ENCODE measurements around the gene RGS3. TPM values are rescaled to one million over a fixed set of nuclear protein-coding genes. Genes with fewer than 3 reads are reported as not detected.

The RGS3 gene
- total and polyA plus RNA-seq, 2 donors (not counting 3 experiments of a cell fraction or from before 2014, with no cell fraction given), result 356 to 416 TPM

DNA sequence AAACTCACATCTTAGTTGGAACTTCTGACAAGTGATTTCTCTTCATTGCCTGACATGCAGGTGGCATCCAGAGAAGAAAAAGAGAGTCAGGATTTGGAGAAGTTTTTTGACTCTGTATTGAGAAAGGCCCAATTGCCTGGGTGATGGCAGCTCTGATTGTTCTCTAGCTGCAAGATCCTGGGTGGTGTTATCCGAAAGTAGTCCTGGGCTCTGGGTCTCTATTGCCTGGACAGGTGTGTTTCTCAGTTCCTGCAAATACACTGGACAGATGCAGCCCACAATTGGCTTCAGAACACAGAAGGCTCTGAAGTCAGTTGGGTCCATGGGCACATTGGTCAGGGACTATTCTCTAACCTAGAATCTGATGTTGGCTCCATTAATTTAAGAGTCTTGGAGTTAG lies 67.4 kb downstream of the RGS3 start:
- no peaks in the 10 kb centered on the region for H3K4me1 ChIP-seq (ENCODE audit: control insufficient read depth, extremely low read depth, insufficient read depth, low read length)
- H3K9ac ChIP-seq (replicated peaks; ENCODE audit: extremely low read depth, insufficient read depth, low read length), result no peak overlapping the region
- no peak for DNase-seq (ENCODE audit: low read depth, low spot score)
- H3K36me3 ChIP-seq (ENCODE audit: control insufficient read depth in 2 of 2, extremely low read depth in 1 of 2, insufficient read depth in 2 of 2, low read length in 2 of 2), result peaks cover 63 to 79% of the 10 kb centered on the region in 2 experiments
- dilution Hi-C loops (cut with MboI; ENCODE audit: extremely low pct_ligation_motif_present, low sequenced_read_pairs), result no loop called here
- H3K79me2 ChIP-seq (ENCODE audit: control insufficient read depth, insufficient read depth, low read length), result peaks cover 23% of the 10 kb centered on the region
- no peak overlapping the region for H3K4me2 ChIP-seq (ENCODE audit: insufficient read depth, low read length)
- POLR2A ChIA-PET, result no interaction called here
- no peaks in the 10 kb centered on the region for H3K27me3 ChIP-seq (ENCODE audit: control insufficient read depth in 2 of 2, insufficient read depth in 2 of 2, low read length in 2 of 2)
- FAIRE-seq, result no peak
- intact Hi-C loops (cut with micrococcal nuclease), result no loop called here
- H3K9me1 ChIP-seq (replicated peaks; ENCODE audit: control insufficient read depth, extremely low read depth, insufficient read depth, low read length), result no peaks in the 10 kb centered on the region
- no TSS peak for BruUV-seq (replicated peaks)
- no peaks in the 10 kb centered on the region for H3K9me3 ChIP-seq (replicated peaks; ENCODE audit: control insufficient read depth, insufficient read depth, low read length)
- TF ChIP-seq POLR2AphosphoS5 (IDR thresholded peaks at IDR 0.05; ENCODE audit: insufficient read depth, low read depth, low read length) (no peak), POLR2A (IDR thresholded peaks at IDR 0.05; ENCODE audit: low read depth, low read length) (no peak), JUN (IDR thresholded peaks at IDR 0.05; ENCODE audit: borderline replicate concordance, insufficient read depth, insufficient read length, low read depth) (no peak), MYC (IDR thresholded peaks at IDR 0.05; ENCODE audit: low read depth, low read length) (no peak), GATA2 (IDR thresholded peaks at IDR 0.05; ENCODE audit: insufficient read depth, insufficient read length, low read depth, low read length) (no peak), FOS (IDR thresholded peaks at IDR 0.05; ENCODE audit: borderline replicate concordance, insufficient read depth, low read length) (no peak), EZH2 (IDR thresholded peaks at IDR 0.05; ENCODE audit: borderline replicate concordance, low read depth, low read length, severe bottlenecking) (no peak)
- TF ChIP-seq, protein P1, sequence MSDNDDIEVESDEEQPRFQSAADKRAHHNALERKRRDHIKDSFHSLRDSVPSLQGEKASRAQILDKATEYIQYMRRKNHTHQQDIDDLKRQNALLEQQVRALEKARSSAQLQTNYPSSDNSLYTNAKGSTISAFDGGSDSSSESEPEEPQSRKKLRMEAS (IDR thresholded peaks at IDR 0.05; ENCODE audit: insufficient read depth, insufficient read length), result no peak
- TF ChIP-seq, protein P2, sequence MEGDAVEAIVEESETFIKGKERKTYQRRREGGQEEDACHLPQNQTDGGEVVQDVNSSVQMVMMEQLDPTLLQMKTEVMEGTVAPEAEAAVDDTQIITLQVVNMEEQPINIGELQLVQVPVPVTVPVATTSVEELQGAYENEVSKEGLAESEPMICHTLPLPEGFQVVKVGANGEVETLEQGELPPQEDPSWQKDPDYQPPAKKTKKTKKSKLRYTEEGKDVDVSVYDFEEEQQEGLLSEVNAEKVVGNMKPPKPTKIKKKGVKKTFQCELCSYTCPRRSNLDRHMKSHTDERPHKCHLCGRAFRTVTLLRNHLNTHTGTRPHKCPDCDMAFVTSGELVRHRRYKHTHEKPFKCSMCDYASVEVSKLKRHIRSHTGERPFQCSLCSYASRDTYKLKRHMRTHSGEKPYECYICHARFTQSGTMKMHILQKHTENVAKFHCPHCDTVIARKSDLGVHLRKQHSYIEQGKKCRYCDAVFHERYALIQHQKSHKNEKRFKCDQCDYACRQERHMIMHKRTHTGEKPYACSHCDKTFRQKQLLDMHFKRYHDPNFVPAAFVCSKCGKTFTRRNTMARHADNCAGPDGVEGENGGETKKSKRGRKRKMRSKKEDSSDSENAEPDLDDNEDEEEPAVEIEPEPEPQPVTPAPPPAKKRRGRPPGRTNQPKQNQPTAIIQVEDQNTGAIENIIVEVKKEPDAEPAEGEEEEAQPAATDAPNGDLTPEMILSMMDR (IDR thresholded peaks at IDR 0.05; ENCODE audit: extremely low read depth in 1 of 2, insufficient read depth in 1 of 2, low read depth in 1 of 2, low read length in 2 of 2), result no peak
- no peaks in the 10 kb centered on the region for H4K20me1 ChIP-seq (replicated peaks; ENCODE audit: control insufficient read depth, extremely low read depth, insufficient read depth, low read length)
- H3K27ac ChIP-seq (ENCODE audit: insufficient read depth, low read depth, low read length), result no peak overlapping the region
- H2AFZ ChIP-seq (ENCODE audit: low read depth, low read length), result no peak overlapping the region
- H3K4me3 ChIP-seq (replicated peaks in 1 of 3; ENCODE audit: insufficient read depth in 1 of 3, low read depth in 1 of 3, low read length in 3 of 3), result no peak overlapping the region
- CTCF ChIA-PET, result interaction anchor here (1.1 to 2.3 kb wide), 3 partner anchors 59 to 124 kb away, joined by 3 to 10 read pairs (median 6); no protein-coding TSS in a partner anchor
